GM10248 (cell line): Measurements from ENCODE around the gene SH3BGRL3.

ENCODE experiments used
- CTCF ChIA-PET: fragments of 300-600 bp; sonication (Branson Sonifier 250); formaldehyde crosslinking; extraction: SDS; loops from one replicate; lab custom pipeline; 2021; ENCODE audit warnings: antibody characterized with exemption; lab: Yijun Ruan, JAX
- POLR2A ChIA-PET: fragments of 350-650 bp; sonication (Branson Sonifier 250); formaldehyde crosslinking; extraction: SDS; loops from one replicate; lab custom pipeline; 2020; ENCODE audit warnings: antibody characterized with exemption; lab: Yijun Ruan, JAX
- DNase-seq: peaks from one replicate; pipeline ENCODE4 v3.0.0; 2012; ENCODE audit errors: extremely low spot score
- TF ChIP-seq, protein P1 (sequence below): IDR thresholded peaks from 2 replicates; pipeline ENCODE4 v1.5.1; 2012; ENCODE audit warnings: mild to moderate bottlenecking, low read depth; ENCODE audit errors: extremely low read depth, missing control alignments, control extremely low read depth

The SH3BGRL3 gene

DNA sequence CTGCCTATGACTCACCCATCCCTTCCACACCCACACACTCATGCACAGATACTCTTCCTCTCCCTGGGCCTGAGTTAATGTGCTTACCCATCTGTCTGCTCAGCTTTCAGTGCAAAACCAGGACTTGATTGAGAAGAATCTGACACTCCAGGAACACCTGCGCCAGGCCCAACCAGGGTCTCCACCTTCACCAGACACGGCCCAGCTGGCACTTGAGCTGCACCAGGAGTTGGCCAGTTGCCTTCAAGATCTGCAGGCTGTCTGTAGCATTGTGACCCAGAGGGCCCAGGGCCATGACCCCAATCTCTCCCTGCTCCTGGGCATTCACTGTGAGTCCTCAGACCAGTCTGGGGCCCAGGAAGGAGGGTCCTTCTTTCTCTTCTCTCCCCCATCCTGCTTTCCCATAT lies 3.5 kb upstream of the SH3BGRL3 start:
- POLR2A ChIA-PET = no interaction called here
- no peak for DNase-seq
- TF ChIP-seq, protein P1, sequence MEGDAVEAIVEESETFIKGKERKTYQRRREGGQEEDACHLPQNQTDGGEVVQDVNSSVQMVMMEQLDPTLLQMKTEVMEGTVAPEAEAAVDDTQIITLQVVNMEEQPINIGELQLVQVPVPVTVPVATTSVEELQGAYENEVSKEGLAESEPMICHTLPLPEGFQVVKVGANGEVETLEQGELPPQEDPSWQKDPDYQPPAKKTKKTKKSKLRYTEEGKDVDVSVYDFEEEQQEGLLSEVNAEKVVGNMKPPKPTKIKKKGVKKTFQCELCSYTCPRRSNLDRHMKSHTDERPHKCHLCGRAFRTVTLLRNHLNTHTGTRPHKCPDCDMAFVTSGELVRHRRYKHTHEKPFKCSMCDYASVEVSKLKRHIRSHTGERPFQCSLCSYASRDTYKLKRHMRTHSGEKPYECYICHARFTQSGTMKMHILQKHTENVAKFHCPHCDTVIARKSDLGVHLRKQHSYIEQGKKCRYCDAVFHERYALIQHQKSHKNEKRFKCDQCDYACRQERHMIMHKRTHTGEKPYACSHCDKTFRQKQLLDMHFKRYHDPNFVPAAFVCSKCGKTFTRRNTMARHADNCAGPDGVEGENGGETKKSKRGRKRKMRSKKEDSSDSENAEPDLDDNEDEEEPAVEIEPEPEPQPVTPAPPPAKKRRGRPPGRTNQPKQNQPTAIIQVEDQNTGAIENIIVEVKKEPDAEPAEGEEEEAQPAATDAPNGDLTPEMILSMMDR = no peak
- CTCF ChIA-PET = interaction anchor here (0.8 to 21.9 kb wide), 18 partner anchors 9 to 153 kb away, joined by 3 to 690 read pairs (median 10); partner anchors contain the start of genes CD52, CEP85 and UBXN11

DNA sequence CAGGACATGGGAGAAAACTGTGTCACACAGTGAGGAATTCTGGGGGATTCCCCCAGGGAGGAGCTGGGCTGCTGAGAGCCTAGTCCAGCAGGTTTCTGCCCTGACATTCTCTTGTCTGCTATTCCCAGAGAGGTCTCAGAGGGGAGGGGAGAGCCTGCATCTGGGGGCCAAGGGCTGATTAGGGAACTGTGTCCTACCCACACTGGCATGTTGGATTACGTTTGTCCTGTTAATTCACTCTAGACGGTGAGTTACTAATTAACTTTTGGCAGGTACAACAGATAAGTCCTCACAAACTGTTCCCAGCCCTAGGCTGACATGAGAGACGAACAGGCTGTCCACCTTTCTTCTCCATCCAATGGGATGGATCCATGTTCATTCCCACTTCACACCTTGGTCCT lies 2.6 kb upstream of the SH3BGRL3 start:
- ChIA-PET POLR2A (no interaction called here), CTCF (interaction anchor here (0.9 to 21.9 kb wide), 10 partner anchors 8 to 140 kb away, joined by 3 to 690 read pairs (median 26); partner anchors contain the start of genes CD52, CEP85 and UBXN11)
- no peak for DNase-seq
- TF ChIP-seq, protein P1 = no peak

DNA sequence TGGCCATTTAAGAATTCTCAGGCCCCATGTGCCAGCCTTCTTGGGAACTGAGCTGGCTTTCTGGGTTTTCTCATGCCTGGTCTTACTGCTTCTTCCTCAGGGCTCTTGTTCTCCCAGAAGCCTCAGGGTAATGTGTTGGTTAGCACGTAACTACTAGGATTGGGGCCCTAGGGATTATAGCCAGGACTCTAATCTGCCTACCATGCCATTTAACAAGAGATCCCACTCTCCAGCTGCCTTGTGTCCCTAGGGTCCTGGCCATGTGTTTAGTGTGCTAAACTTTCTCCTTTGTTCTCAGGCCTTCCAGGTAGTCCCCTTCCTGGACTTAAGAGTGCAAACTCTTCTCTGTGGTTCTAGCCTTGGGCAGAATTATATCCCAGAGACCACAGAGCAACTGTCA lies 2.2 kb upstream of the SH3BGRL3 start:
- TF ChIP-seq, protein P1 = no peak
- POLR2A ChIA-PET = no interaction called here
- CTCF ChIA-PET = interaction anchor here (0.9 to 21.9 kb wide), 8 partner anchors 8 to 139 kb away, joined by 3 to 690 read pairs (median 29); partner anchors contain the start of genes CD52, CEP85 and UBXN11
- no peak for DNase-seq

DNA sequence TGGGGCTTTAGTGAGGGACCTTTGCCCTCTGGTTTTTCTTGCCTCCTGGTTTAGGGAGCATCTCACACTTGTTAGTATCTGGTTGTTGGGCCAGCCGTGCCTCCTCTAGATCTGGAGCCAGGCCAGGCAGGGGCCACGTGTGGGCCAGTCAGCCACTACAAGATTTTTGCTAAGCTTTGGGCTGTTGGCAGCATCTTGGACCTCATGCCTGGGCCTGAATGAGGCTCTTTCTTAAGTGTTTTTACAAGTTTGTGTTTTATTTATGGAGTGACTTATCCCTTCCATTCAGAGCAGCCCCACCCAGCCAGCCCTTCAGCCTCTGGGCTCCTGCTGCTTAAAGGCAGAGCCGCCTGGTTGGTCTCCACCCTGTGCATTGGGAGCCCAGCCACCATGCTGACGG lies 1.6 kb upstream of the SH3BGRL3 start:
- ChIA-PET CTCF (interaction anchor here (1.2 to 21.9 kb wide), 9 partner anchors 7 to 147 kb away, joined by 3 to 690 read pairs (median 11); partner anchors contain the start of genes CD52, CEP85 and UBXN11), POLR2A (no interaction called here)
- no peak for DNase-seq
- TF ChIP-seq, protein P1 = no peak

DNA sequence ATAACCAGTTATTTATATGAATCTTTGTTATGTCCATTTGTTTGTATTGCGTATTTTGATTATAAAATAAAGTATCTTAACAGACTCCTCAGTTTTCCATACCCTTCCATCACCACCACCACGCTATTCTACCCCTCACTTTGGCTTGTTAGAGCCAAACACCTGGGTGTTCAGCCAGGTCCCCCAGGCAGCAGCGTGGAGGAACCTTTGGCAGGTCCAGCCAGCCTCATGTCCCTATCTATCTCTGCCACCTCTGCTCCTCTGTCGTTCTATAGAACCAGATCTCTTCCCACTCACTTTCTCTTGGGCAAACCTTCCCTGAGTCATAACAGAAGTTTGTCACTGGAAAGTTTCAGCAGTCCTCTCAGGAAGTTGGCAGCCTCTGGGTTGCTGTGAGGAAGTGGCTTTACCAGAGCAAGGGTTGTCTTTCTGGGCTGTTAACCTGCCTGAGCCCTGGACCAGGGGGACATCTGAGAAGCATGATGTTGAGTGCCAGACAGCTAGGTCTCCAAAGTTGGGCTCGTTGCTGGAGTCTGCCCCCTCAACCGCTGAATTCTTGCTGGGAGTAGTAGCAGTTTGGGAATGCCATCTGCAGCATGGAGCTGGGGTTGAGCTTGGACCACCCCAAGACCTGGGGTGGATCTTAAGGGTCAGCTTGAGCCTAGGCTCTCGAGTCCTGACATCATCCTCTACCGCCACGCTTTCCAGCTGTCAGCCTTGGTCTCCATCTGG lies 996 bp upstream of the SH3BGRL3 start:
- DNase-seq = no peak
- CTCF ChIA-PET = interaction anchor here (1.0 to 21.9 kb wide), 13 partner anchors 10 to 146 kb away, joined by 3 to 690 read pairs (median 5); partner anchors contain the start of genes CD52, CEP85 and UBXN11
- TF ChIP-seq, protein P1 = no peak
- POLR2A ChIA-PET = interaction anchor here (0.8 kb wide), 1 partner anchor 39 kb away, joined by 3 read pairs; the partner anchor contains the start of gene CD52

DNA sequence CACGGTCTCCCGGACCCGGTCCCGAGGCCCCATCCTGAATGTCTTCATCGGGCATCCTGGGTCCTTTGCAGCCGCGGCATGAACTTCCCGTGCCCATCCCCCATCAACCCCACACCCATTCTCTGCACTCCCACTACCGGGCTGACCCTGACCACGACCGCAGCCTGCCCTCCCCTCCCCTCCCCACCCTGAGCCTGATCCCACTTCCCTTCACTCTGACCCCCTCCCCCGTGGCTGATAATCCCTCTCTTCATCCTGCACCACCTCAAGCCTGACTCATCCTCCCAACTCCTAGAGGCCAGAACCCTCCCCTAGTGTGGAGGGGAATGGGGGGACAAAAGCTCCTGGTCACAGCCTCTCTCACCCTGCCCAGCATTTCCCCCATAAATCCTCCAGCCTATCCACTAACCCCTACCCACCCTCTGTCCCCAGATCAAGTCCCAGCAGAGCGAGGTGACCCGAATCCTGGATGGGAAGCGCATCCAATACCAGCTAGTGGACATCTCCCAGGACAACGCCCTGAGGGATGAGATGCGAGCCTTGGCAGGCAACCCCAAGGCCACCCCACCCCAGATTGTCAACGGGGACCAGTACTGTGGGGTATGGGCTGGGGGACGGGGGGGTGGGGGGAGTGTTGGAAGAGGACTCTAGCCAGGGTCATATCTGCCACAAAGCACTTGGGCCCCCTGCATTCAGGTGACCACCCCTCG lies 602 bp downstream of the SH3BGRL3 start:
- ChIA-PET CTCF (interaction anchor here (1.0 to 21.9 kb wide), 9 partner anchors 8 to 140 kb away, joined by 3 to 690 read pairs (median 7); partner anchors contain the start of genes CD52, CEP85 and UBXN11), POLR2A (interaction anchor here (0.8 kb wide), 1 partner anchor 40 kb away, joined by 3 read pairs; no protein-coding TSS in a partner anchor)
- TF ChIP-seq, protein P1 = no peak
- no peak for DNase-seq
